Neural progenitor cell (in vitro differentiated cells): Measurements from ENCODE around the gene UBA1. TPM values are rescaled to one million over a fixed set of nuclear protein-coding genes. Genes with fewer than 3 reads are reported as not detected.
A peak's percentile ranks its signal among the peaks of the same experiment; 100 is the strongest.

Source experiments
- DNase-seq: peaks from one replicate; pipeline ENCODE4 v3.0.0-alpha.2; 2016; ENCODE audit warnings: low spot score
- H2AFZ ChIP-seq: fragments of 200-600 bp; sonication (generic); replicated peaks from 2 replicates; pipeline ENCODE4 v1.6.1; 2016; ENCODE audit warnings: antibody characterized with exemption
- H3F3A ChIP-seq: fragments of 200-600 bp; sonication (generic); 2 replicates; pipeline ENCODE4 v1.6.1; 2016; ENCODE audit warnings: antibody characterized with exemption, low read depth
- H3K27ac ChIP-seq: fragments of 200-600 bp; sonication (generic); 2 replicates; pipeline ENCODE4 v1.5.1; 2016; ENCODE audit warnings: mild to moderate bottlenecking
- H3K27me3 ChIP-seq: fragments of 200-600 bp; sonication (generic); 2 replicates; pipeline ENCODE4 v1.6.1; 2016; ENCODE audit warnings: mild to moderate bottlenecking, moderate library complexity
- H3K36me3 ChIP-seq: fragments of 200-600 bp; sonication (generic); 2 replicates; pipeline ENCODE4 v1.5.1; 2016
- H3K4me1 ChIP-seq: fragments of 200-600 bp; sonication (generic); 2 replicates; pipeline ENCODE4 v1.6.1; 2016; ENCODE audit warnings: mixed run types
- H3K4me2 ChIP-seq: fragments of 200-600 bp; sonication (generic); 2 replicates; pipeline ENCODE4 v1.6.1; 2016
- H3K4me3 ChIP-seq: fragments of 200-600 bp; sonication (generic); 2 replicates; pipeline ENCODE4 v1.5.1; 2016
- H3K79me2 ChIP-seq: fragments of 200-600 bp; sonication (generic); 2 replicates; pipeline ENCODE4 v1.6.1; 2016; ENCODE audit warnings: low read depth
- H3K9ac ChIP-seq: fragments of 200-600 bp; sonication (generic); 2 replicates; pipeline ENCODE4 v1.6.1; 2016
- H3K9me3 ChIP-seq: fragments of 200-600 bp; sonication (generic); 2 replicates; pipeline ENCODE4 v1.5.1; 2016; ENCODE audit warnings: low read depth
- H4K20me1 ChIP-seq: fragments of 200-600 bp; sonication (generic); 2 replicates; pipeline ENCODE4 v1.6.1; 2016; ENCODE audit warnings: low read depth
- H3K27ac Mint-ChIP-seq: 3 replicates; pipeline ENCODE4 v1.8.0; 2021; ENCODE audit warnings: mixed read lengths
- H3K27me3 Mint-ChIP-seq: 2 replicates; pipeline ENCODE4 v1.8.0; 2022; ENCODE audit warnings: low read depth, mild to moderate bottlenecking, inconsistent platforms, moderate library complexity, mixed read lengths; ENCODE audit not compliant: insufficient read depth
- H3K36me3 Mint-ChIP-seq: 3 replicates; pipeline ENCODE4 v1.8.0; 2021; ENCODE audit warnings: mixed read lengths
- H3K4me1 Mint-ChIP-seq: 3 replicates; pipeline ENCODE4 v1.8.0; 2021; ENCODE audit warnings: mixed read lengths
- H3K4me3 Mint-ChIP-seq: 3 replicates; pipeline ENCODE4 v1.8.0; 2021; ENCODE audit warnings: mild to moderate bottlenecking, moderate library complexity, mixed read lengths
- H3K9me3 Mint-ChIP-seq: 3 replicates; pipeline ENCODE4 v1.8.0; 2020; ENCODE audit warnings: mixed read lengths
- EZH2 ChIP-seq: fragments of 200-600 bp; sonication (generic); IDR thresholded peaks from 2 replicates; pipeline ENCODE4 v1.6.1; 2017; ENCODE audit warnings: antibody characterized with exemption, mild to moderate bottlenecking, moderate library complexity
- EZH2phosphoT487 ChIP-seq: fragments of 200-600 bp; sonication (generic); IDR thresholded peaks from 2 replicates; pipeline ENCODE4 v1.6.1; 2017; ENCODE audit warnings: antibody characterized with exemption
- total RNA-seq: library from RNA; depleted of rRNA; stranded (reverse); fragments of >200 nt; gene quantifications from 2 replicates; pipeline ENCODE4 v1.2.3, GENCODE V29; 2015; ENCODE audit warnings: low replicate concordance
- TF ChIP-seq, protein P1 (sequence below): fragments of 200-600 bp; sonication (generic); IDR thresholded peaks from 2 replicates; pipeline ENCODE4 v1.5.1; 2017; ENCODE audit warnings: antibody characterized with exemption, mild to moderate bottlenecking

UBA1 gene
- total RNA-seq, 1 donor from 2014 or later: 291 TPM

DNA sequence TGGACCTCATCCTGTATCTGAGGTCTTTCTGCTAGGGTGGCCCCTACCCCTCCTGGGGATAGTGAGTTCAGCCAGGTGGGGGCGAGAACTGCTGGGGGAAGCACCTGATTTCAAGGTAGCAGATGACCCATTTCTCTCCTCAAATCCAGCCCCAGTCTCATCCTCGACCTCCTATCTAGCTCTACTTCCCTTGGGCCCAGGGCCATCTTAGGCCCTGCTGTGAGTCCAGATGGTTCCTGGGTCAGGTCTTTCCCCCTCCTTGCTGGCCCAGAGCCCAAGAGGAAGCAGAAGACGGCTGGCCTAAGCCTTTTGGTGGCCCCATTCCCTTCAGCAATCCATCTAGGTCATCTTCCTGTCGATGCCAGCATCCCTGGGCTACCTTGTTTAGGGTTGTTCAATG is 28.1 kb downstream of the UBA1 start:
- Histone ChIP-seq H4K20me1 (peaks cover 54% of the 10 kb centered on the region), H3K79me2 (peaks cover 50% of the 10 kb centered on the region), H3F3A (peaks cover 8% of the 10 kb centered on the region), H3K27ac (no peak overlapping the region), H3K27me3 (no peaks in the 10 kb centered on the region), H3K36me3 (peaks cover 4% of the 10 kb centered on the region), H2AFZ (no peak overlapping the region), H3K9me3 (no peaks in the 10 kb centered on the region), H3K4me1 (peaks cover 14% of the 10 kb centered on the region), H3K4me2 (no peak overlapping the region), H3K9ac (no peak overlapping the region), H3K4me3 (no peak overlapping the region)
- TF ChIP-seq EZH2: no peak
- TF ChIP-seq, protein P1, sequence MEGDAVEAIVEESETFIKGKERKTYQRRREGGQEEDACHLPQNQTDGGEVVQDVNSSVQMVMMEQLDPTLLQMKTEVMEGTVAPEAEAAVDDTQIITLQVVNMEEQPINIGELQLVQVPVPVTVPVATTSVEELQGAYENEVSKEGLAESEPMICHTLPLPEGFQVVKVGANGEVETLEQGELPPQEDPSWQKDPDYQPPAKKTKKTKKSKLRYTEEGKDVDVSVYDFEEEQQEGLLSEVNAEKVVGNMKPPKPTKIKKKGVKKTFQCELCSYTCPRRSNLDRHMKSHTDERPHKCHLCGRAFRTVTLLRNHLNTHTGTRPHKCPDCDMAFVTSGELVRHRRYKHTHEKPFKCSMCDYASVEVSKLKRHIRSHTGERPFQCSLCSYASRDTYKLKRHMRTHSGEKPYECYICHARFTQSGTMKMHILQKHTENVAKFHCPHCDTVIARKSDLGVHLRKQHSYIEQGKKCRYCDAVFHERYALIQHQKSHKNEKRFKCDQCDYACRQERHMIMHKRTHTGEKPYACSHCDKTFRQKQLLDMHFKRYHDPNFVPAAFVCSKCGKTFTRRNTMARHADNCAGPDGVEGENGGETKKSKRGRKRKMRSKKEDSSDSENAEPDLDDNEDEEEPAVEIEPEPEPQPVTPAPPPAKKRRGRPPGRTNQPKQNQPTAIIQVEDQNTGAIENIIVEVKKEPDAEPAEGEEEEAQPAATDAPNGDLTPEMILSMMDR: no peak
- no peak for TF ChIP-seq EZH2phosphoT487
- no peak overlapping the region for H3K4me3 Mint-ChIP-seq
- DNase-seq: no peak
- H3K9me3 Mint-ChIP-seq: peaks cover 3% of the 10 kb centered on the region
- H3K4me1 Mint-ChIP-seq: peaks cover 47% of the 10 kb centered on the region
- H3K27ac Mint-ChIP-seq: no peak overlapping the region
- peaks cover 13% of the 10 kb centered on the region for H3K27me3 Mint-ChIP-seq
- H3K36me3 Mint-ChIP-seq: peaks cover 40% of the 10 kb centered on the region

DNA sequence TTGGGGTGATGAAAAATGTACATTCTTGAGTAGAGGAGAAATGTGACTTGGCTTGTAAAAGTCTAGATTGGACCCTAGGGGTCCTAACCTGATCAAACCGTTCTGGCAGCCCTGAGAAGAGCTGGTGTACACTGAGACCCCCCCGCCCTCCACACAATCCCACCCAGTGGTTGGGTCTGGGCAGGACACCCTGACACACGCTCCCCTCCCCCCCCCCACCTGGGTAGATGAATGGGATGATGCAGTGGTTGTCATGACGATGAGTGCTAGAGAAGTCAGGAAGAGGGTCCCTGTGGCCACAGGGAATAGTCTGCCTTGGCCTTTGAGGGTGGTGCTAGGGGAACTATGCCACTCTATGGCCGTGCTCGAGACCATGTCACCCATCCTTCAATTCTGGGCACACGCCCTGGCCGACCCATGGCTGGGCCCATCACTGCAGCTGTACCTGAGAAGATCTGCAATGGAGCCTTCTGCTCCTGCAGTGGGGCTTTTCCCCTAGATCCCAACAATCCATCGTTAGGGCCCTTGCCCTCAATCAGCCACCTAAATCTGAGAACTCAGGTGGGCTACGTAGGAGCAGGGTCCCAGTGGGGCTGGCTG is 29.2 kb downstream of the UBA1 start:
- H3K4me1 ChIP-seq: peaks cover 8% of the 10 kb centered on the region
- no peaks in the 10 kb centered on the region for H3K9me3 ChIP-seq
- no peak overlapping the region for H3K9ac ChIP-seq
- Mint-ChIP-seq H3K4me1 (peaks cover 38% of the 10 kb centered on the region), H3K4me3 (peak overlapping the region; percentile 53), H3K9me3 (peaks cover 3% of the 10 kb centered on the region), H3K27me3 (peaks cover 11% of the 10 kb centered on the region), H3K36me3 (peaks cover 43% of the 10 kb centered on the region), H3K27ac (no peak overlapping the region)
- H4K20me1 ChIP-seq: peaks cover 54% of the 10 kb centered on the region
- peaks cover 8% of the 10 kb centered on the region for H3K36me3 ChIP-seq
- peak; percentile 55 for DNase-seq
- no peaks in the 10 kb centered on the region for H3K27me3 ChIP-seq
- peaks cover 50% of the 10 kb centered on the region for H3K79me2 ChIP-seq
- peaks cover 4% of the 10 kb centered on the region for H3F3A ChIP-seq
- no peak overlapping the region for H3K4me3 ChIP-seq
- TF ChIP-seq EZH2 (no peak), EZH2phosphoT487 (no peak)
- TF ChIP-seq, protein P1: no peak
- no peak overlapping the region for H2AFZ ChIP-seq
- H3K4me2 ChIP-seq: no peak overlapping the region
- no peak overlapping the region for H3K27ac ChIP-seq

GRCh38 chrX:47223476-47224250 is 30.0 kb downstream of the UBA1 start:
- Mint-ChIP-seq H3K4me1 (peaks cover 37% of the 10 kb centered on the region), H3K36me3 (peaks cover 49% of the 10 kb centered on the region), H3K27ac (no peak overlapping the region), H3K9me3 (peaks cover 2% of the 10 kb centered on the region), H3K27me3 (peaks cover 9% of the 10 kb centered on the region), H3K4me3 (no peak overlapping the region)
- H3K27ac ChIP-seq: no peak overlapping the region
- peaks cover 8% of the 10 kb centered on the region for H3K36me3 ChIP-seq
- DNase-seq: no peak
- H4K20me1 ChIP-seq: peaks cover 53% of the 10 kb centered on the region
- no peaks in the 10 kb centered on the region for H3K27me3 ChIP-seq
- H3K4me3 ChIP-seq: no peak overlapping the region
- peaks cover 47% of the 10 kb centered on the region for H3K79me2 ChIP-seq
- no peak overlapping the region for H3K9ac ChIP-seq
- H3F3A ChIP-seq: peaks cover 10% of the 10 kb centered on the region
- no peak overlapping the region for H2AFZ ChIP-seq
- TF ChIP-seq EZH2: no peak
- TF ChIP-seq, protein P1: no peak
- no peak for TF ChIP-seq EZH2phosphoT487
- peaks cover 8% of the 10 kb centered on the region for H3K4me1 ChIP-seq
- H3K4me2 ChIP-seq: no peak overlapping the region
- no peaks in the 10 kb centered on the region for H3K9me3 ChIP-seq
